ENCODE measurements around the gene CAPZA1. TPM values are rescaled to one million over a fixed set of nuclear protein-coding genes. Genes with fewer than 3 reads are reported as not detected.

CAPZA1 gene
- total RNA-seq, 1 experiment from 2014 or later, result 171 TPM

GRCh38 chr1:112710586-112710985 is 91.0 kb downstream of the CAPZA1 start:
- peaks cover 11% of the 10 kb centered on the region for H3K27me3 ChIP-seq (replicated peaks; ENCODE audit: insufficient read depth, low read depth, low read length, poor library complexity)
- CTCF ChIA-PET, result no interaction called here
- no peak overlapping the region for H3K27ac ChIP-seq (ENCODE audit: low read depth, low read length, poor library complexity, severe bottlenecking)
- DNase-seq (ENCODE audit: low spot score), result no peak
- H3K4me1 ChIP-seq (ENCODE audit: insufficient read depth, low read length, poor library complexity, severe bottlenecking), result peaks cover 18% of the 10 kb centered on the region
- POLR2A ChIA-PET (ENCODE audit: low non-redundant PET), result no interaction called here
- TF ChIP-seq EZH2 (IDR thresholded peaks at IDR 0.05; ENCODE audit: borderline replicate concordance, low read depth, low read length, poor library complexity, severe bottlenecking) (no peak), CTCF (conservative IDR thresholded peaks at IDR 0.05; ENCODE audit: low read depth, low read length) (no peak)
- H3K9me3 ChIP-seq (ENCODE audit: low read depth, low read length, poor library complexity, severe bottlenecking), result no peaks in the 10 kb centered on the region
- no TSS peak for BruUV-seq (replicated peaks)
- no peaks in the 10 kb centered on the region for H3K36me3 ChIP-seq (ENCODE audit: insufficient read depth, low read length, poor library complexity, severe bottlenecking)
- intact Hi-C loops (cut with micrococcal nuclease; ENCODE audit: unreplicated experiment), result no loop called here
- no peak overlapping the region for H3K4me3 ChIP-seq (ENCODE audit: low read depth, low read length, poor library complexity, severe bottlenecking)

- ChIA-PET CTCF (no interaction called here), POLR2A (ENCODE audit: low non-redundant PET) (interaction anchor here (0.6 kb wide), 1 partner anchor 322 kb away, joined by 4 read pairs; no protein-coding TSS in a partner anchor)
- peaks cover 11% of the 10 kb centered on the region for H3K27me3 ChIP-seq (replicated peaks; ENCODE audit: insufficient read depth, low read depth, low read length, poor library complexity)
- no peaks in the 10 kb centered on the region for H3K9me3 ChIP-seq (ENCODE audit: low read depth, low read length, poor library complexity, severe bottlenecking)
- no peak for DNase-seq (ENCODE audit: low spot score)
- no peaks in the 10 kb centered on the region for H3K36me3 ChIP-seq (ENCODE audit: insufficient read depth, low read length, poor library complexity, severe bottlenecking)
- intact Hi-C loops (cut with micrococcal nuclease; ENCODE audit: unreplicated experiment), result no loop called here
- TF ChIP-seq CTCF (conservative IDR thresholded peaks at IDR 0.05; ENCODE audit: low read depth, low read length) (no peak), EZH2 (IDR thresholded peaks at IDR 0.05; ENCODE audit: borderline replicate concordance, low read depth, low read length, poor library complexity, severe bottlenecking) (no peak)
- no peak overlapping the region for H3K27ac ChIP-seq (ENCODE audit: low read depth, low read length, poor library complexity, severe bottlenecking)
- peaks cover 18% of the 10 kb centered on the region for H3K4me1 ChIP-seq (ENCODE audit: insufficient read depth, low read length, poor library complexity, severe bottlenecking)
- BruUV-seq (replicated peaks), result no TSS peak
- no peak overlapping the region for H3K4me3 ChIP-seq (ENCODE audit: low read depth, low read length, poor library complexity, severe bottlenecking)
Measured at GRCh38 chr1:112711041-112711440, 91.4 kb downstream of the CAPZA1 start.

GRCh38 chr1:112711670-112712069 is 92.0 kb downstream of the CAPZA1 start:
- H3K27ac ChIP-seq (ENCODE audit: low read depth, low read length, poor library complexity, severe bottlenecking), result no peak overlapping the region
- BruUV-seq (replicated peaks), result no TSS peak
- no peaks in the 10 kb centered on the region for H3K9me3 ChIP-seq (ENCODE audit: low read depth, low read length, poor library complexity, severe bottlenecking)
- ChIA-PET CTCF (no interaction called here), POLR2A (ENCODE audit: low non-redundant PET) (interaction anchor here (0.6 kb wide), 1 partner anchor 323 kb away, joined by 4 read pairs; no protein-coding TSS in a partner anchor)
- no peak for DNase-seq (ENCODE audit: low spot score)
- TF ChIP-seq CTCF (conservative IDR thresholded peaks at IDR 0.05; ENCODE audit: low read depth, low read length) (no peak), EZH2 (IDR thresholded peaks at IDR 0.05; ENCODE audit: borderline replicate concordance, low read depth, low read length, poor library complexity, severe bottlenecking) (no peak)
- H3K4me3 ChIP-seq (ENCODE audit: low read depth, low read length, poor library complexity, severe bottlenecking), result no peak overlapping the region
- H3K27me3 ChIP-seq (replicated peaks; ENCODE audit: insufficient read depth, low read depth, low read length, poor library complexity), result peaks cover 12% of the 10 kb centered on the region
- peaks cover 19% of the 10 kb centered on the region for H3K4me1 ChIP-seq (ENCODE audit: insufficient read depth, low read length, poor library complexity, severe bottlenecking)
- intact Hi-C loops (cut with micrococcal nuclease; ENCODE audit: unreplicated experiment), result no loop called here
- H3K36me3 ChIP-seq (ENCODE audit: insufficient read depth, low read length, poor library complexity, severe bottlenecking), result no peaks in the 10 kb centered on the region
